GM23338 (cell line): ENCODE data around the gene TTLL5.

Experiments
- CREB1 ChIP-seq: fragments of 250-450 bp; sonication (Bioruptor Pico); IDR thresholded peaks from 2 replicates; pipeline ENCODE4 v1.5.0; 2020; ENCODE audit warnings: low read depth, mild to moderate bottlenecking, moderate library complexity
- CTCF ChIP-seq, 2 experiments: fragments of 200-600 bp in 1 of 2; sonication (generic) in 1 of 2; conservative IDR thresholded peaks; 2 replicates each; pipeline versions ENCODE4 v1.5.1 to v1.6.1; 2016 to 2017; ENCODE audit warnings: antibody characterized with exemption in 2 of 2, low read depth in 2 of 2, mild to moderate bottlenecking in 2 of 2, moderate library complexity in 1 of 2
- EZH2 ChIP-seq: fragments of 200-600 bp; sonication (generic); IDR thresholded peaks from one replicate; pipeline ENCODE4 v1.8.0; 2017; ENCODE audit warnings: antibody characterized with exemption, mild to moderate bottlenecking, low read depth; ENCODE audit not compliant: unreplicated experiment
- EZH2phosphoT487 ChIP-seq: fragments of 200-600 bp; sonication (generic); IDR thresholded peaks from one replicate; pipeline ENCODE4 v1.8.1; 2018; ENCODE audit warnings: antibody characterized with exemption; ENCODE audit not compliant: unreplicated experiment
- POLR2AphosphoS5 ChIP-seq: IDR thresholded peaks from 2 replicates; pipeline ENCODE4 v1.6.1; 2016; ENCODE audit warnings: antibody characterized with exemption, low read depth
- REST ChIP-seq: IDR thresholded peaks from one replicate; pipeline ENCODE4 v1.6.1; 2018; ENCODE audit warnings: antibody characterized with exemption; ENCODE audit not compliant: unreplicated experiment
- STAT1 ChIP-seq: IDR thresholded peaks from one replicate; pipeline ENCODE4 v1.6.1; 2016; ENCODE audit warnings: antibody characterized with exemption; ENCODE audit not compliant: unreplicated experiment

GRCh38 chr14:75714991-75715390 is 53.9 kb downstream of the TTLL5 start:
- TF ChIP-seq CTCF (conservative IDR thresholded peaks at IDR 0.05; ENCODE audit: low read depth in 2 of 2), result no peak
- TF ChIP-seq STAT1, result no peak
- TF ChIP-seq EZH2, result no peak
- no peak for TF ChIP-seq REST
- TF ChIP-seq EZH2phosphoT487, result no peak
- no peak for TF ChIP-seq POLR2AphosphoS5
- TF ChIP-seq CREB1 (CRISPR knock-in tag), result no peak
